ENCODE measurements around the gene MAP2K5.

Gene MAP2K5

DNA sequence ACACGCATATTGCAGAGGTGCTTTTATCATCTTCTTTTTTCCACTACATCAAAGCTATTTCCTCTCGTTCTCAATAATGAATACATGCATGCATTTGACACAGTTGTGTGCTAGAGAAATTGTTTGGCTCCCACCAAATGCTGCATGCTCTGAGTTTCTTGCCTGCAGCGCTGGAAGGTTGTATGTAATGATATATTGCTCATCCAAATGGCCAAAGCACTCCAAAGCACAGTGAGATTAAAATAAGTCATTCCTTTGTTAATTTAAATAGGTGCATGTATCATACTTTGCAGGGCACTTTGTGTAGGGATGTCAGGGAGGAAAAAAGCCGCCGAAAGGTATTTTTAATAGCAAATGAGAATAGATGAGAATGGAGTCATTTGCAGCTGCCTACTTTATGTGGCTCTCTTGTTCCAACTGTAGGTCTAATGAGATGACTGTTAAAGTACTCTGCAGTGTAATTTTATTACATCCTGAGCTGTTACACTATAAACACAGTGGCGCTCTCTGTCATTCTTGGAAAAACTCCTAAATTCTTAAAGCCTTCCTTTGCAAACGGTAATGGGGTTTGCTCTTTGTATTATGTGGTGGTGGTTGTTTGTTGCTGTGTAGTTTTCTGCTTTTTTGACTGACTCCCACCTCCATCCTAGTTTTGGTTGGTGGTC lies 225.9 kb downstream of the MAP2K5 start (continued):
- no peak for TF ChIP-seq ZNF837 (tag by site-specific recombination; IDR thresholded peaks at IDR 0.05)
- TF ChIP-seq, protein P1, sequence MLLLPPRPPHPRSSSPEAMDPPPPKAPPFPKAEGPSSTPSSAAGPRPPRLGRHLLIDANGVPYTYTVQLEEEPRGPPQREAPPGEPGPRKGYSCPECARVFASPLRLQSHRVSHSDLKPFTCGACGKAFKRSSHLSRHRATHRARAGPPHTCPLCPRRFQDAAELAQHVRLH (tag by site-specific recombination; IDR thresholded peaks at IDR 0.05): peak; percentile 32; the same call in 1 of the 2 replicates
- peak; percentile 76 for TF ChIP-seq ZNF596 (tag by site-specific recombination; IDR thresholded peaks at IDR 0.05)
- TF ChIP-seq ZNF341 (tag by site-specific recombination; IDR thresholded peaks at IDR 0.05; ENCODE audit: low read depth): 0 out of 2 replicates have a peak, but pooled peaks have one; percentile 22
- TF ChIP-seq ZNF571 (tag by site-specific recombination; IDR thresholded peaks at IDR 0.05): no peak
- peak; percentile 89 for TF ChIP-seq IKZF3 (tag by site-specific recombination; IDR thresholded peaks at IDR 0.05)
- no peak for TF ChIP-seq GLI4 (tag by site-specific recombination; IDR thresholded peaks at IDR 0.05)
- TF ChIP-seq SCRT2 (tag by site-specific recombination; IDR thresholded peaks at IDR 0.05): peak; percentile 51; the same call in 1 of the 2 replicates
- 0 out of 2 replicates have a peak, but pooled peaks have one; percentile 11 for TF ChIP-seq ZNF366 (tag by site-specific recombination; conservative IDR thresholded peaks at IDR 0.05)
- TF ChIP-seq GFI1B (tag by site-specific recombination; IDR thresholded peaks at IDR 0.05): no peak
- peak; percentile 68 for TF ChIP-seq ZBTB17 (tag by site-specific recombination; IDR thresholded peaks at IDR 0.05)
- TF ChIP-seq ZNF843 (tag by site-specific recombination; IDR thresholded peaks at IDR 0.05): peak; percentile 89
- no peak for TF ChIP-seq ZBTB7A (tag by site-specific recombination; IDR thresholded peaks at IDR 0.05; ENCODE audit: low read depth)
- TF ChIP-seq MYNN (tag by site-specific recombination; IDR thresholded peaks at IDR 0.05; ENCODE audit: borderline replicate concordance): no peak
- no peak for TF ChIP-seq CTCF (tag by site-specific recombination; IDR thresholded peaks at IDR 0.05)
- peak; percentile 21; the same call in 1 of the 2 replicates for TF ChIP-seq ZNF37A (tag by site-specific recombination; IDR thresholded peaks at IDR 0.05)
- TF ChIP-seq ZNF211 (tag by site-specific recombination; IDR thresholded peaks at IDR 0.05; ENCODE audit: low read depth): no peak
- TF ChIP-seq ZNF654 (tag by site-specific recombination; IDR thresholded peaks at IDR 0.05; ENCODE audit: low read depth): no peak
- TF ChIP-seq GLI2 (tag by site-specific recombination; IDR thresholded peaks at IDR 0.05; ENCODE audit: borderline replicate concordance, low read depth): 0 out of 2 replicates have a peak, but pooled peaks have one; percentile 6
- no peak for TF ChIP-seq ZNF548 (tag by site-specific recombination; IDR thresholded peaks at IDR 0.05)
- no peak for TF ChIP-seq ZNF529 (tag by site-specific recombination; IDR thresholded peaks at IDR 0.05; ENCODE audit: insufficient replicate concordance)
- TF ChIP-seq ZFP69B (tag by site-specific recombination; IDR thresholded peaks at IDR 0.05): no peak
- TF ChIP-seq ZNF785 (tag by site-specific recombination; IDR thresholded peaks at IDR 0.05): no peak
- peak; percentile 41; the same call in 1 of the 2 replicates for TF ChIP-seq BCL11B (tag by site-specific recombination; IDR thresholded peaks at IDR 0.05; ENCODE audit: low read depth)
- no peak for TF ChIP-seq ZBTB48 (tag by site-specific recombination; IDR thresholded peaks at IDR 0.05)
- no peak for TF ChIP-seq ZNF473 (tag by site-specific recombination; IDR thresholded peaks at IDR 0.05)
- no peak for TF ChIP-seq ZNF132 (tag by site-specific recombination; IDR thresholded peaks at IDR 0.05; ENCODE audit: borderline replicate concordance)
- TF ChIP-seq ZNF184 (tag by site-specific recombination; IDR thresholded peaks at IDR 0.05): no peak
- TF ChIP-seq, protein P2, sequence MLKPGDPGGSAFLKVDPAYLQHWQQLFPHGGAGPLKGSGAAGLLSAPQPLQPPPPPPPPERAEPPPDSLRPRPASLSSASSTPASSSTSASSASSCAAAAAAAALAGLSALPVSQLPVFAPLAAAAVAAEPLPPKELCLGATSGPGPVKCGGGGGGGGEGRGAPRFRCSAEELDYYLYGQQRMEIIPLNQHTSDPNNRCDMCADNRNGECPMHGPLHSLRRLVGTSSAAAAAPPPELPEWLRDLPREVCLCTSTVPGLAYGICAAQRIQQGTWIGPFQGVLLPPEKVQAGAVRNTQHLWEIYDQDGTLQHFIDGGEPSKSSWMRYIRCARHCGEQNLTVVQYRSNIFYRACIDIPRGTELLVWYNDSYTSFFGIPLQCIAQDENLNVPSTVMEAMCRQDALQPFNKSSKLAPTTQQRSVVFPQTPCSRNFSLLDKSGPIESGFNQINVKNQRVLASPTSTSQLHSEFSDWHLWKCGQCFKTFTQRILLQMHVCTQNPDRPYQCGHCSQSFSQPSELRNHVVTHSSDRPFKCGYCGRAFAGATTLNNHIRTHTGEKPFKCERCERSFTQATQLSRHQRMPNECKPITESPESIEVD (tag by site-specific recombination; IDR thresholded peaks at IDR 0.05): peak; percentile 96
- TF ChIP-seq ZNF560 (tag by site-specific recombination; IDR thresholded peaks at IDR 0.05; ENCODE audit: borderline replicate concordance): no peak
- TF ChIP-seq BCL11A (tag by site-specific recombination; IDR thresholded peaks at IDR 0.05; ENCODE audit: low read depth): 0 out of 2 replicates have a peak, but pooled peaks have one; percentile 19
- no peak for TF ChIP-seq ZNF658 (tag by site-specific recombination; IDR thresholded peaks at IDR 0.05)
- TF ChIP-seq KLF8 (tag by site-specific recombination; IDR thresholded peaks at IDR 0.05): no peak
- peak; percentile 9; the same call in 1 of the 2 replicates for TF ChIP-seq ZNF664 (tag by site-specific recombination; IDR thresholded peaks at IDR 0.05)
- peak; percentile 40; the same call in 1 of the 2 replicates for TF ChIP-seq INSM2 (tag by site-specific recombination; IDR thresholded peaks at IDR 0.05)
- TF ChIP-seq OVOL3 (tag by site-specific recombination; IDR thresholded peaks at IDR 0.05): peak; percentile 92
